HepG2 (cell line): Measurements from ENCODE around the gene NCOA4. TPM values are rescaled to one million over a fixed set of nuclear protein-coding genes. Genes with fewer than 3 reads are reported as not detected.
A peak's percentile ranks its signal among the peaks of the same experiment; 100 is the strongest.
"Not testable (repeated sequence)": the region's sequence is repeated elsewhere in the genome, so short reads cannot be mapped to it uniquely, and the experiment has no call there.

Experiments used
- FOXA3 ChIP-seq: IDR thresholded peaks from 2 replicates; pipeline ENCODE4 v1.6.1; 2016; ENCODE audit warnings: missing genetic modification reagents, missing compliant biosample characterization
- GATAD2A ChIP-seq: IDR thresholded peaks from 2 replicates; pipeline ENCODE4 v1.6.1; 2016
- KAT8 ChIP-seq: IDR thresholded peaks from 2 replicates; pipeline ENCODE4 v1.6.1; 2016; ENCODE audit warnings: missing genetic modification reagents, missing compliant biosample characterization
- KLF16 ChIP-seq, 2 experiments: sonication (generic) in 1 of 2; formaldehyde crosslinking in 1 of 2; IDR thresholded peaks; 2 replicates each; pipeline versions ENCODE4 v1.6.1 to v1.8.0; 2016 to 2023; ENCODE audit warnings: missing genetic modification reagents in 2 of 2, missing compliant biosample characterization in 1 of 2
- LCORL ChIP-seq, 2 experiments: fragments of 450-650 bp in 1 of 2; sonication (generic) in 1 of 2; formaldehyde crosslinking in 1 of 2; IDR thresholded peaks; 2 replicates each; pipeline versions ENCODE4 v1.5.0 to v1.6.1; 2017 to 2020; ENCODE audit warnings: antibody characterized with exemption in 1 of 2, missing genetic modification reagents in 1 of 2
- PPARG ChIP-seq: conservative IDR thresholded peaks from 2 replicates; pipeline ENCODE4 v1.6.1; 2016; ENCODE audit warnings: missing biosample characterization, missing genetic modification reagents
- SATB2 ChIP-seq: sonication (generic); formaldehyde crosslinking; IDR thresholded peaks from 2 replicates; pipeline ENCODE4 v1.5.0; 2020; ENCODE audit warnings: missing genetic modification reagents
- SOX13 ChIP-seq, 3 experiments: fragments of 450-650 bp in 1 of 3; sonication (generic) in 1 of 3; formaldehyde crosslinking in 1 of 3; IDR thresholded peaks in 2 of 3; conservative IDR thresholded peaks in 1 of 3; 2 replicates each; pipeline versions ENCODE4 v1.5.0 to v1.6.1; 2016 to 2020; ENCODE audit warnings: antibody characterized with exemption in 1 of 3, mild to moderate bottlenecking in 1 of 3, missing compliant biosample characterization in 1 of 3, missing genetic modification reagents in 1 of 3, moderate library complexity in 1 of 3
- SOX6 ChIP-seq, 2 experiments: fragments of 450-650 bp in 1 of 2; sonication (generic) in 1 of 2; formaldehyde crosslinking in 1 of 2; IDR thresholded peaks; 2 replicates each; pipeline versions ENCODE4 v1.4.0 to v1.6.1; 2017 to 2020; ENCODE audit warnings: antibody characterized with exemption in 1 of 2, mild to moderate bottlenecking in 1 of 2, missing genetic modification reagents in 1 of 2
- ZMYM3 ChIP-seq: sonication (generic); formaldehyde crosslinking; IDR thresholded peaks from 2 replicates; pipeline ENCODE4 v1.5.1; 2020; ENCODE audit warnings: mild to moderate bottlenecking, missing genetic modification reagents
- ZNF124 ChIP-seq: sonication (generic); formaldehyde crosslinking; IDR thresholded peaks from 2 replicates; pipeline ENCODE4 v1.4.0; 2020; ENCODE audit warnings: missing genetic modification reagents
- ZNF616 ChIP-seq: sonication (generic); formaldehyde crosslinking; IDR thresholded peaks from 2 replicates; pipeline ENCODE4 v1.5.0; 2020; ENCODE audit warnings: low read depth, mild to moderate bottlenecking, missing genetic modification reagents
- ZSCAN9 ChIP-seq: IDR thresholded peaks from 2 replicates; pipeline ENCODE4 v1.6.1; 2016; ENCODE audit warnings: borderline replicate concordance
- polyA plus RNA-seq, 8 experiments: library from polyadenylated mRNA; depleted of rRNA in 3 of 8; stranded (reverse) in 7 of 8; unstranded in 1 of 8; fragments of >200 nt; fragmentation: Illumina TruSeq in 4 of 8; extraction: Trizol in 4 of 8; gene quantifications; 2 replicates each; pipeline versions ENCODE4 v1.2.1 to v1.2.3, GENCODE V29; 2011 to 2016; ENCODE audit warnings: low read depth in 4 of 8, missing spikeins in 1 of 8, mixed read lengths in 1 of 8; ENCODE audit not compliant: insufficient read depth in 1 of 8
- total RNA-seq, 5 experiments: library from RNA; depleted of rRNA; stranded (reverse); fragments of >200 nt; fragmentation: Illumina TruSeq; extraction: Trizol; gene quantifications; 2 replicates each; pipeline ENCODE4 v1.2.3, GENCODE V29; 2016; ENCODE audit warnings: low read depth in 1 of 5
- TF ChIP-seq, protein P1 (sequence below): IDR thresholded peaks from 2 replicates; pipeline ENCODE4 v1.6.1; 2016; ENCODE audit warnings: mild to moderate bottlenecking
- TF ChIP-seq, protein P2 (sequence below): sonication (generic); formaldehyde crosslinking; IDR thresholded peaks from 2 replicates; pipeline ENCODE4 v1.5.1; 2020; ENCODE audit warnings: mild to moderate bottlenecking, missing genetic modification reagents
- TF ChIP-seq, protein P3 (sequence below): IDR thresholded peaks from 2 replicates; pipeline ENCODE4 v1.6.1; 2016
- TF ChIP-seq, protein P4 (sequence below): sonication (generic); formaldehyde crosslinking; IDR thresholded peaks from 2 replicates; pipeline ENCODE4 v1.4.0; 2020; ENCODE audit warnings: missing genetic modification reagents, borderline replicate concordance

NCOA4 gene
- total and polyA plus RNA-seq, 2 of the 13 experiments (the other 11 are each of a cell fraction or from before 2014, with no cell fraction given), result 306 to 400 TPM

DNA sequence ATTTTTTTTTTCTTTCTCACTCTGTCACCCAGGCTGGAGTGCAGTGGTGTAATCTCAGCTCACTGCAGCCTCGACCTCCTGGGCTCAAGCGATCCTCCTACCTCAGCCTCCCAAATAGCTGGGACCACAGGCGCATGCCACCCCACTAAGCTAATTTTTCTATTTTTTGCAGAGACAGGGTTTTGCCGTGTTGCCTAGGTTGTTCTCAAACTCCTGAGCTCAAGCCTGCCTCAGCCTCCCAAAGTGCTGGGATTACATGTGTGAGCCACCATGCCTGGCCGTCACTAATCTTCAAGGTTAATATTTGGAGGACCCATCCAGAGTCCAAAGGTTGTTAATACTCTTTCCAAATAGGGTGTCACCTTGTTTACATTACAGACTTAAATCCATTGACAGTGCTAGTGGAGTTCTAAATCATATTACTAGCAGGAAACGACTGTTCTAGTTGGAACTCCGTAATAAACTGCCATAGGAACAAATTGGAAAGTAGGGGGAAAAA lies 28.2 kb downstream of the NCOA4 start (continued):
- TF ChIP-seq KLF16 (CRISPR knock-in tag; IDR thresholded peaks at IDR 0.05) (0 out of 4 replicates have a peak, but pooled peaks of 1 of the 2 experiments have one; percentile 55), LCORL (IDR thresholded peaks at IDR 0.05) (peak; percentile 29; the same call in 1 of the 2 replicates), SOX13 (CRISPR knock-in tag; conservative IDR thresholded peaks at IDR 0.05 in 1 of 2, IDR thresholded peaks at IDR 0.05 in 1 of 2) (peak in 1 of 2 experiments; percentile 73; a peak in 2 of 4 replicates), ZSCAN9 (CRISPR knock-in tag) (0 out of 2 replicates have a peak, but pooled peaks have one; percentile 35), ZNF616 (CRISPR knock-in tag) (peak; percentile 51; the same call in 1 of the 2 replicates), SOX6 (CRISPR knock-in tag; IDR thresholded peaks at IDR 0.05) (peak; percentile 54), ZMYM3 (peak; percentile 85), FOXA3 (CRISPR knock-in tag) (peak; percentile 97), KAT8 (CRISPR knock-in tag) (peak; percentile 60; the same call in 1 of the 2 replicates), GATAD2A (CRISPR knock-in tag) (peak; percentile 81), SATB2 (CRISPR knock-in tag) (peak; percentile 82; the same call in 1 of the 2 replicates), ZNF124 (0 out of 2 replicates have a peak, but pooled peaks have one; percentile 59), PPARG (peak; percentile 42; the same call in 1 of the 2 replicates)
- not testable (repeated sequence) for TF ChIP-seq LCORL (CRISPR knock-in tag; IDR thresholded peaks at IDR 0.05); SOX13 (IDR thresholded peaks at IDR 0.05); SOX6 (IDR thresholded peaks at IDR 0.05)
- TF ChIP-seq, protein P1, sequence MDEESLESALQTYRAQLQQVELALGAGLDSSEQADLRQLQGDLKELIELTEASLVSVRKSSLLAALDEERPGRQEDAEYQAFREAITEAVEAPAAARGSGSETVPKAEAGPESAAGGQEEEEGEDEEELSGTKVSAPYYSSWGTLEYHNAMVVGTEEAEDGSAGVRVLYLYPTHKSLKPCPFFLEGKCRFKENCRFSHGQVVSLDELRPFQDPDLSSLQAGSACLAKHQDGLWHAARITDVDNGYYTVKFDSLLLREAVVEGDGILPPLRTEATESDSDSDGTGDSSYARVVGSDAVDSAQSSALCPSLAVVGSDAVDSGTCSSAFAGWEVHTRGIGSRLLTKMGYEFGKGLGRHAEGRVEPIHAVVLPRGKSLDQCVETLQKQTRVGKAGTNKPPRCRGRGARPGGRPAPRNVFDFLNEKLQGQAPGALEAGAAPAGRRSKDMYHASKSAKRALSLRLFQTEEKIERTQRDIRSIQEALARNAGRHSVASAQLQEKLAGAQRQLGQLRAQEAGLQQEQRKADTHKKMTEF, result peak; percentile 30; the same call in 1 of the 2 replicates
- TF ChIP-seq, protein P2, sequence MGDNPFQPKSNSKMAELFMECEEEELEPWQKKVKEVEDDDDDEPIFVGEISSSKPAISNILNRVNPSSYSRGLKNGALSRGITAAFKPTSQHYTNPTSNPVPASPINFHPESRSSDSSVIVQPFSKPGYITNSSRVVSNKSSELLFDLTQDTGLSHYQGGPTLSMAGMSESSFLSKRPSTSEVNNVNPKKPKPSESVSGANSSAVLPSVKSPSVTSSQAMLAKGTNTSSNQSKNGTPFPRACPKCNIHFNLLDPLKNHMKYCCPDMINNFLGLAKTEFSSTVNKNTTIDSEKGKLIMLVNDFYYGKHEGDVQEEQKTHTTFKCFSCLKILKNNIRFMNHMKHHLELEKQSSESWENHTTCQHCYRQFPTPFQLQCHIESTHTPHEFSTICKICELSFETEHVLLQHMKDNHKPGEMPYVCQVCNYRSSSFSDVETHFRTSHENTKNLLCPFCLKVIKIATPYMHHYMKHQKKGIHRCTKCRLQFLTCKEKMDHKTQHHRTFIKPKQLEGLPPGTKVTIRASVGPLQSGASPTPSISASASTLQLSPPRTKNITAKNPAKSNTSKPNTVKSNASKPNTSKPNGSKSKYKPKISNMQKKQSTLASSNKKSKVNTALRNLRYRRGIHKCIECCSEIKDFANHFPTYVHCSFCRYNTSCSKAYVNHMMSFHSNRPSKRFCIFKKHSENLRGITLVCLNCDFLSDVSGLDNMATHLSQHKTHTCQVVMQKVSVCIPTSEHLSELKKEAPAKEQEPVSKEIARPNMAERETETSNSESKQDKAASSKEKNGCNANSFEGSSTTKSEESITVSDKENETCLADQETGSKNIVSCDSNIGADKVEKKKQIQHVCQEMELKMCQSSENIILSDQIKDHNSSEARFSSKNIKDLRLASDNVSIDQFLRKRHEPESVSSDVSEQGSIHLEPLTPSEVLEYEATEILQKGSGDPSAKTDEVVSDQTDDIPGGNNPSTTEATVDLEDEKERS (CRISPR knock-in tag), result peak; percentile 86
- TF ChIP-seq, protein P3, sequence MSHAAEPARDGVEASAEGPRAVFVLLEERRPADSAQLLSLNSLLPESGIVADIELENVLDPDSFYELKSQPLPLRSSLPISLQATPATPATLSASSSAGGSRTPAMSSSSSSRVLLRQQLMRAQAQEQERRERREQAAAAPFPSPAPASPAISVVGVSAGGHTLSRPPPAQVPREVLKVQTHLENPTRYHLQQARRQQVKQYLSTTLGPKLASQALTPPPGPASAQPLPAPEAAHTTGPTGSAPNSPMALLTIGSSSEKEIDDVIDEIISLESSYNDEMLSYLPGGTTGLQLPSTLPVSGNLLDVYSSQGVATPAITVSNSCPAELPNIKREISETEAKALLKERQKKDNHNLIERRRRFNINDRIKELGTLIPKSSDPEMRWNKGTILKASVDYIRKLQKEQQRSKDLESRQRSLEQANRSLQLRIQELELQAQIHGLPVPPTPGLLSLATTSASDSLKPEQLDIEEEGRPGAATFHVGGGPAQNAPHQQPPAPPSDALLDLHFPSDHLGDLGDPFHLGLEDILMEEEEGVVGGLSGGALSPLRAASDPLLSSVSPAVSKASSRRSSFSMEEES, result 0 out of 2 replicates have a peak, but pooled peaks have one; percentile 38
- TF ChIP-seq, protein P4, sequence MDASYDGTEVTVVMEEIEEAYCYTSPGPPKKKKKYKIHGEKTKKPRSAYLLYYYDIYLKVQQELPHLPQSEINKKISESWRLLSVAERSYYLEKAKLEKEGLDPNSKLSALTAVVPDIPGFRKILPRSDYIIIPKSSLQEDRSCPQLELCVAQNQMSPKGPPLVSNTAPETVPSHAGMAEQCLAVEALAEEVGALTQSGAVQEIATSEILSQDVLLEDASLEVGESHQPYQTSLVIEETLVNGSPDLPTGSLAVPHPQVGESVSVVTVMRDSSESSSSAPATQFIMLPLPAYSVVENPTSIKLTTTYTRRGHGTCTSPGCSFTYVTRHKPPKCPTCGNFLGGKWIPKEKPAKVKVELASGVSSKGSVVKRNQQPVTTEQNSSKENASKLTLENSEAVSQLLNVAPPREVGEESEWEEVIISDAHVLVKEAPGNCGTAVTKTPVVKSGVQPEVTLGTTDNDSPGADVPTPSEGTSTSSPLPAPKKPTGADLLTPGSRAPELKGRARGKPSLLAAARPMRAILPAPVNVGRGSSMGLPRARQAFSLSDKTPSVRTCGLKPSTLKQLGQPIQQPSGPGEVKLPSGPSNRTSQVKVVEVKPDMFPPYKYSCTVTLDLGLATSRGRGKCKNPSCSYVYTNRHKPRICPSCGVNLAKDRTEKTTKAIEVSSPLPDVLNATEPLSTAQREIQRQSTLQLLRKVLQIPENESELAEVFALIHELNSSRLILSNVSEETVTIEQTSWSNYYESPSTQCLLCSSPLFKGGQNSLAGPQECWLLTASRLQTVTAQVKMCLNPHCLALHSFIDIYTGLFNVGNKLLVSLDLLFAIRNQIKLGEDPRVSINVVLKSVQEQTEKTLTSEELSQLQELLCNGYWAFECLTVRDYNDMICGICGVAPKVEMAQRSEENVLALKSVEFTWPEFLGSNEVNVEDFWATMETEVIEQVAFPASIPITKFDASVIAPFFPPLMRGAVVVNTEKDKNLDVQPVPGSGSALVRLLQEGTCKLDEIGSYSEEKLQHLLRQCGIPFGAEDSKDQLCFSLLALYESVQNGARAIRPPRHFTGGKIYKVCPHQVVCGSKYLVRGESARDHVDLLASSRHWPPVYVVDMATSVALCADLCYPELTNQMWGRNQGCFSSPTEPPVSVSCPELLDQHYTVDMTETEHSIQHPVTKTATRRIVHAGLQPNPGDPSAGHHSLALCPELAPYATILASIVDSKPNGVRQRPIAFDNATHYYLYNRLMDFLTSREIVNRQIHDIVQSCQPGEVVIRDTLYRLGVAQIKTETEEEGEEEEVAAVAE (CRISPR knock-in tag), result peak; percentile 51; the same call in 1 of the 2 replicates
